Ascending aorta (tissue), 2 donors: Measurements from ENCODE around the gene STX8. TPM values are rescaled to one million over a fixed set of nuclear protein-coding genes. Genes with fewer than 3 reads are reported as not detected.

Experiments
- DNase-seq, 2 donors: peaks; one replicate each; pipeline ENCODE4 v3.0.0-alpha.2; 2019; ENCODE audit warnings: low spot score in 2 of 2
- H3K27ac ChIP-seq, 2 donors: fragments of 200-600 bp; sonication (generic); one replicate each; pipeline ENCODE4 v1.5.1; 2016 to 2017; ENCODE audit warnings: mild to moderate bottlenecking in 1 of 2
- H3K27me3 ChIP-seq: fragments of 200-600 bp; sonication (generic); one replicate; pipeline ENCODE4 v1.5.1; 2017
- H3K36me3 ChIP-seq, 2 donors: fragments of 200-600 bp; sonication (generic); one replicate each; pipeline ENCODE4 v1.5.1; 2016
- H3K4me1 ChIP-seq, 2 donors: fragments of 200-600 bp; sonication (generic); one replicate each; pipeline ENCODE4 v1.5.1; 2016 to 2017; ENCODE audit warnings: mild to moderate bottlenecking in 1 of 2
- H3K4me3 ChIP-seq, 2 donors: fragments of 200-600 bp; sonication (generic); one replicate each; pipeline ENCODE4 v1.5.1; 2016 to 2017; ENCODE audit warnings: mild to moderate bottlenecking in 1 of 2
- H3K9me3 ChIP-seq, 2 donors: fragments of 200-600 bp; sonication (generic); one replicate each; pipeline ENCODE4 v1.5.1; 2016
- intact Hi-C: fragments of 100-400 bp; cut with DNase I; formaldehyde crosslinking; loops from one replicate; pipeline ENCODE4 v1.15.1; 2023
- total RNA-seq: library from RNA; depleted of rRNA; stranded (reverse); fragments of >200 nt; gene quantifications from one replicate; pipeline ENCODE4 v1.1.0, GENCODE V29; 2016
- TF ChIP-seq, protein P1 (sequence below), 3 experiments: fragments of 200-600 bp in 2 of 3; fragments of 450-650 bp in 1 of 3; sonication (generic) in 2 of 3; IDR thresholded peaks; one replicate each; pipeline ENCODE4 v1.5.1; 2016 to 2019; ENCODE audit warnings: antibody characterized with exemption in 3 of 3, mild to moderate bottlenecking in 1 of 3, moderate library complexity in 1 of 3

STX8 gene
- total RNA-seq, 1 donor from 2014 or later, result 7.6 TPM

- TF ChIP-seq, protein P1, sequence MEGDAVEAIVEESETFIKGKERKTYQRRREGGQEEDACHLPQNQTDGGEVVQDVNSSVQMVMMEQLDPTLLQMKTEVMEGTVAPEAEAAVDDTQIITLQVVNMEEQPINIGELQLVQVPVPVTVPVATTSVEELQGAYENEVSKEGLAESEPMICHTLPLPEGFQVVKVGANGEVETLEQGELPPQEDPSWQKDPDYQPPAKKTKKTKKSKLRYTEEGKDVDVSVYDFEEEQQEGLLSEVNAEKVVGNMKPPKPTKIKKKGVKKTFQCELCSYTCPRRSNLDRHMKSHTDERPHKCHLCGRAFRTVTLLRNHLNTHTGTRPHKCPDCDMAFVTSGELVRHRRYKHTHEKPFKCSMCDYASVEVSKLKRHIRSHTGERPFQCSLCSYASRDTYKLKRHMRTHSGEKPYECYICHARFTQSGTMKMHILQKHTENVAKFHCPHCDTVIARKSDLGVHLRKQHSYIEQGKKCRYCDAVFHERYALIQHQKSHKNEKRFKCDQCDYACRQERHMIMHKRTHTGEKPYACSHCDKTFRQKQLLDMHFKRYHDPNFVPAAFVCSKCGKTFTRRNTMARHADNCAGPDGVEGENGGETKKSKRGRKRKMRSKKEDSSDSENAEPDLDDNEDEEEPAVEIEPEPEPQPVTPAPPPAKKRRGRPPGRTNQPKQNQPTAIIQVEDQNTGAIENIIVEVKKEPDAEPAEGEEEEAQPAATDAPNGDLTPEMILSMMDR (IDR thresholded peaks at IDR 0.05), result no peak
- Histone ChIP-seq H3K36me3 (no peaks in the 10 kb centered on the region), H3K4me3 (no peak overlapping the region), H3K4me1 (peaks cover 4 to 20% of the 10 kb centered on the region in 2 donors), H3K27ac (peak overlapping the region in 1 of 2 donors; percentile 22), H3K27me3 (no peaks in the 10 kb centered on the region), H3K9me3 (no peaks in the 10 kb centered on the region)
- intact Hi-C loops, result loop anchor here (2.0 kb wide), 1 partner anchor 207 kb away; no protein-coding TSS in a partner anchor
- no peak for DNase-seq
These were observed 345.8 kb downstream of the STX8 start for GRCh38 chr17:9229826-9230201.

DNA sequence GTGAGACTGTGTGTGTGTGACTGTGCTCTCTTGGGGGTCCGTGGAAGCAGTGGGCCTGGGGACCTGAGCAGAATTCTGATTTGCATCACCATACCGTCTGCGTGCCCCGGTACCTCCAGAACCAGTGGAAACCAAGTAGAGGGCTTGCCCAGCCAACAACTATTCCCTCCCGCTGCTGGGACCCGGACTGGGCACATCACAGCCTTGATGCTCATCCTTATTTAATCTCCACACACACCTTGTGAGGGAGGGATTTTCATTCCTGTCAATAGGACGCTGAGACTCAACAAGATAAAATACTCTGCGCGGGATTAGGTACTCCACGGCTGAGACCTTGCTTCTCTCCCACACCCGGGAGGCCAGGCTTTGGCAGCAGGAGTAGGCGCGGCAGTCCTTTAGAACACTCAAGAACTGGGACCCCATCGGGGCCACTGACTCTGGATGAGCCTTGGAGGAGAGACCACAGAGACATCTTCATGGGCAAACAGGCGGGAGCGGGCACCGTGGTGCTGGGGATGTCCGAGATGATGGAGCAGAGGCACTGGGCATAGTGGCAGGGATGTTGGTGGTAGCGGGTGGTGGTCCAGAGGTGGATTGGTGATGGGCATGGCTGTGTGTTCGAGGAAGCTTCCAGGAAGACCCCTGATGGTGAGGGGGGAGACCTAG, 346.3 kb downstream of the STX8 start:
- intact Hi-C loops, result loop anchor here (2.0 kb wide), 1 partner anchor 206 kb away; no protein-coding TSS in a partner anchor
- Histone ChIP-seq H3K9me3 (no peaks in the 10 kb centered on the region), H3K27me3 (no peaks in the 10 kb centered on the region), H3K4me3 (no peak overlapping the region), H3K4me1 (peaks cover 4 to 20% of the 10 kb centered on the region in 2 donors), H3K36me3 (no peaks in the 10 kb centered on the region), H3K27ac (peak overlapping the region; percentile 22 to 82)
- no peak for DNase-seq
- TF ChIP-seq, protein P1 (IDR thresholded peaks at IDR 0.05), result no peak

GRCh38 chr17:9228408-9229159, 347.0 kb downstream of the STX8 start:
- H3K9me3 ChIP-seq, result no peaks in the 10 kb centered on the region
- no peaks in the 10 kb centered on the region for H3K27me3 ChIP-seq
- intact Hi-C loops, result loop anchor here (2.0 kb wide), 1 partner anchor 206 kb away; no protein-coding TSS in a partner anchor
- peak overlapping the region; percentile 82 to 85 for H3K27ac ChIP-seq
- no peaks in the 10 kb centered on the region for H3K36me3 ChIP-seq
- DNase-seq, result no peak
- TF ChIP-seq, protein P1 (IDR thresholded peaks at IDR 0.05), result no peak
- peaks cover 4 to 20% of the 10 kb centered on the region in 2 donors for H3K4me1 ChIP-seq
- peak overlapping the region in 1 of 2 donors; percentile 34 for H3K4me3 ChIP-seq

DNA sequence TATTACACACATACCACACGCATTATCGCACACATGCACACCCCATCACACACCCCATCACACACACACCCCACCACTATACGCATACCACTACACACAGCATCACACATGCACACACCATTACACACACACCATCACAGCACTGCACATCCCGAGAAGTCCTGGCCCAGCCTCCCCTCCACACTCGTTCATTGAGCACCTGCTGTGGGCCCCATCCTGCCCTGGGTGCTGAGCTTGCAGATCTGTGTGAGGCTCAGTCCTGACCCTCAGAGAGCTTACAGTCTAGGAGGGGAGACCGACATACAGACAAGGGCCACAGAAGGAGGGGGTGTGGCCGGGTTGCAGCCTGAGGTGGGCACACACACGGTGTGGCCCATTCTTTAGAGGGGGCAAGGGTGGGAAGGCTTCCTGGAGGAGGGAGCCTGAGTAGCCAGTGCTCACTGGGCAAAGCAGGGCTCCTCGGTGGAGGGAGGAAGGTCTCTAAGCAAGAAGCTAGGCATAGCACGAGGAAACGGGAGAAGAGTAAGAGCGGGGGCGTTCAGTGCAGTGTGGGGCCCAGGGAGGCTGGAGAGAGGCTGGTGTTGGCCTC, 347.7 kb downstream of the STX8 start:
- H3K4me1 ChIP-seq, result peaks cover 4 to 20% of the 10 kb centered on the region in 2 donors
- TF ChIP-seq, protein P1 (IDR thresholded peaks at IDR 0.05), result no peak
- peak overlapping the region in 1 of 2 donors; percentile 34 for H3K4me3 ChIP-seq
- no peaks in the 10 kb centered on the region for H3K27me3 ChIP-seq
- peak overlapping the region; percentile 82 to 85 for H3K27ac ChIP-seq
- no peaks in the 10 kb centered on the region for H3K36me3 ChIP-seq
- no peaks in the 10 kb centered on the region for H3K9me3 ChIP-seq
- intact Hi-C loops, result loop anchor here (2.0 kb wide), 1 partner anchor 205 kb away; no protein-coding TSS in a partner anchor
- no peak for DNase-seq

DNA sequence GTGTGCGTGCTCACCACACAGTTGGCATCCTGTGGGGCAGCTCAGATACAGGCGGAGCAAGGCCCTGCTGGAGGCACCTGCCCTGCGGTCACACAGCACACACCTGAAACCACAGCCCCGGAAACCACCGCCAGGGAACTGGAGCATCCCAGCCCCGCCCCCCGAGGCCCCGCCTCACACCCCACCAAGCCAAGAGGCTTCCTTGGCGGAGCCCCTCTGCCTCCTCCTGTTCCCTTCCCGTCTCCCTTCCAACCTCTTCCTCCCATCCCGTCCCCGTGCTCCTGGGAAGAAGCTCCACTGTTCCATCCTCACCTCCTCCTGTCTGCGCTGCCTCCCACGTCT, 348.9 kb downstream of the STX8 start:
- Histone ChIP-seq H3K4me3 (no peak overlapping the region), H3K9me3 (no peaks in the 10 kb centered on the region), H3K4me1 (peaks cover 4 to 20% of the 10 kb centered on the region in 2 donors), H3K27me3 (no peaks in the 10 kb centered on the region), H3K36me3 (no peaks in the 10 kb centered on the region), H3K27ac (peak overlapping the region in 1 of 2 donors; percentile 7)
- DNase-seq, result no peak
- TF ChIP-seq, protein P1 (IDR thresholded peaks at IDR 0.05), result no peak
- intact Hi-C loops, result no loop called here
